Activated T-cell treated with anti-CD3 and anti-CD28 coated beads for 4 hours (primary cell): ENCODE results near the gene TSACC.
A peak's percentile ranks its signal among the peaks of the same experiment; 100 is the strongest.
"Not testable (repeated sequence)": the region's sequence is repeated elsewhere in the genome, so short reads cannot be mapped to it uniquely, and the experiment has no call there.

Source experiments
- DNase-seq: peaks from one replicate; pipeline ENCODE4 v3.0.0-alpha.2; 2020

The TSACC gene

DNA sequence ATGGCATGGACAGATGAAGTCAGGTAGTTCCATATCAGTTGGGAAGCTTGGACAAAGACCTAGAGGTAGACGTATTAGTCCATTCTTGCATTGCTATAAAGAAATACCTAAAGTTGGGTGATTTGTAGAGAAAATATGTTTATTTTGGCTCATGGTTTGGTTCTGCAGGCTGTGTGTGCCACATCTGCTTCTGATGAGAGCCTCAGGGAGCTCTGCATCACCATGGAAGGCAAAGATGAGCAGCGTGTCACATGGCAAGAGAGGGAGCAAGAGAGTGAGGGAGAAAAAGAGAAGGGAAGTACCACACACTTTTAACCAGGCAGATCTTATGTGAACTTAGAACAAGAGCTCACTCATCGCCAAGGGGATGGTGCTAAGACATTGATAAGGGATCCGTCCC lies 9.0 kb downstream of the TSACC start:
- no peak for DNase-seq

- not testable (repeated sequence) for DNase-seq
Measured at GRCh38 chr1:156352481-156352880, 14.2 kb downstream of the TSACC start.

- DNase-seq = no peak
Measured at GRCh38 chr1:156356262-156356874, 18.0 kb downstream of the TSACC start.

DNA sequence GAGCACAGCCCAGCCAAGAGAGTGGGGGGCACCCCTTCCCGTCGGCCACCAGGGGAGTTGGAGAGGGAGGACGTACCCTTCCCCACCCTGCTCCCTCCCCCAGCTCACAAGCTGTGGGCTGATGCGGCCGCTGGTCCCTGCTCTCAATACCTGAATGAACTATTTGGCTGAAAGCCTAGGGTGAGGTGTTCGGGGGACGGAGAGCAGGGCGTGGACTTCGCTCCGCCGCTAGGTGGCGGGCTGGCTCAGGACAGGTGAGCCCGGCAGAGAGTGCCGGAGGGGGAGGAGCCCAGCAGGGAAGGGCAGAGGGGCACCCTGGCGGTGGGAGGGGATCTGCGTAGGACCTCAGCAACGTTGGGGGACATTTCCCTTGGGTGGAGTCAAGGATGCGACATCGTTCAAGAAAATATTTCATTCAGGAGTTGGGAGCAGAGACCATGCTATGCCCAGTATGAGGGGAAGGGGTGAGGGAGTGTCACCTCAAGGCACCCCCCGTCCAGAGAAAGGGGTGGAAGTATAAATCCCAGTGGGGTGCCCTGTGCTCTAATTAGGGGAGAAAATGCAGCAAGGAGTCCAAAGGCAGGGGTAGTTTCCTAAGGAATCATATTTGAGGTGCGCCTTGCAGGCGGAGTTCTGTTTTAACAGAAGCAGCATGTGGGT lies 18.7 kb downstream of the TSACC start:
- DNase-seq = peak; percentile 48

DNA sequence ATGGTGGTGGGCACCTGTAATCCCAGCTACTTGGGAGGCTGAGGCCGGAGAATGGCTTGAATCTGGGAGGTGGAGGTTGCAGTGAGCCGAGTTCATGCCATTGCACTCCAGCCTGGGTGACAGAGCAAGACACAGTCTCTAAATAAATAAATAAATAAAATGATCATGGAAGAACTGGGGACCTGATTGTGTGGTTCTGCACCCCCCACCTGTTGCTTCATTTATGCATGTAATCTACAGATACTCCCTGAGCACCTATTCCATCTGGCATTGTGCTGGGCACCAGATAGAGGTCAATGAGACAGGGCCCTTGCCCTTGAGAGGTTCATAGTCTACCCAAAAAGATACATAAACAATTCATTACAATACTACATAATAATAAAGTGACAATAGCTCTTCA lies 19.7 kb downstream of the TSACC start:
- DNase-seq = no peak

- no peak for DNase-seq
Measured at GRCh38 chr1:156358641-156359040, 20.3 kb downstream of the TSACC start.

DNA sequence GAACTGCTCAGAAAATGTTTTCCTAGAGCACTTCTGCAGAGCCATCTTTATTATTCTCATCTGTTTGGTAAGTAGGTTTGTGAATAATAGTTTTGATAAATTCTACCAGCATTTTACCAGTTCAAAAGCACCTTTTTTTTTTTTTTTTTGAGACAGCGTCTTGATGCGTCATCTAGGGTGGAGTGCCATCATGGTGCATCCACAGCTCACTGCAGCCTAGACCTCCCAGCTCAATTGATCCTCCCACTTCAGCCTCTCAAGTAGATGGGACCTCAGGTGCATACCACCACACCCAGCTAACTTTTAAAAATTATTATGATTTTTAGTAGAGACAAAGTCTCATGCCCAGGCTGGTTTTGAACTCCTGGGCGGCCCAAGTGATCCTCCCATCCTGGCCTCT lies 20.9 kb downstream of the TSACC start:
- no peak for DNase-seq

DNA sequence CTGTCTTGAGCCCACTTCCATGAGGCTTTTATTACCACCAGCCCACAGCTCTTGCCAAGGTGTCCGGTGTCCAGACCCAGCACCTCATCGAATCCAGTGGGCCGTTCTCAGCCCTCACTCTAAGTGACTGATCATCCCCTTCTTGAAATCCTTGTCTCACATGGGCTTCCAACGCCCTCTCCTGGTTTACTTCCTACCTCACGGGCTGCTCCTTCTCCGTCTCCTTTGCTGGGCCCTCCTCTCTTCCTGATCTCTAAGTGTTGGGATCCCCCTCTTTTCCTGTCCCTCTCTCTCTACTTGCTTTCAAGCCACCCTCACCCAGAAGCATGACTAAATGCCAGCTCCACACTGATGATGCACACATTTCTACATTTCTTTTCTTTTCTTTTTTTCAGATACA lies 21.6 kb downstream of the TSACC start:
- no peak for DNase-seq

DNA sequence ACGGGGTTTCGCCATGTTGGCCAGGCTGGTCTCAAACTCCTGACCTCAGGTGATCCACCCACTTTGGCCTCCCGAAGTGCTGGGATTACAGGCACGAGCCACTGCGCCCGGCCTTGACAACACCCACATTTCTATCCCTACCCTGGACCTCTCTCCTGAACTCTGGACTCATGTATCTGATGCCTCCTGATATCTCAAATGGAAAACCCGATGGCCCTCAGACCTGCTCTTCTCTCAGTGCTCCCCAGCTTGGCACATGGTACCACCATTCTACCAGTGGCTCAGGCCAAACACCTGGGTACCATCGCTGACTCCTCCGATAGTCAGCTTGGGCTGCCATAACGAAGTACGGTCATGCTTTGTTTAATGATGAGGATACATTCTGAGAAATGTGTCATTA lies 22.2 kb downstream of the TSACC start:
- DNase-seq = no peak

DNA sequence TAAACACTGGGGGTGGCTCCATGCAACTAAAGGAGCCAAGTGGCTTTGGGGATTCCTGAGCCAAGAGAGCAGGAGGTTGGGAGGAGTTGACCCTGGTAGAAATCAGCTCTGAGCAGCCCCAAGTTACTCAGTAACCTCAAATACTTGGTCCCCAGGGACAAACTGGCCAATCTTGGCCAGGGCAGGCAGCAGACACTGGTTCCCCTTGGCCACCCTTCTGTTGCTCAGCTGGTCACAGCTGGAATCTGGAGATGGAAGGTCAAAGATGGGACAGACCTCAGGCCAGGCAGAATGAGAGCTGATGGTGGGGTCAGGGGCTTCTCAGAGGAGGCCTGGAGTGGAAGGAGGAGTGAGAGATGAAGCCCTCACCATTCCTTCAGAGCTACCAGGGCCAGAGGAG lies 27.4 kb downstream of the TSACC start:
- no peak for DNase-seq

DNA sequence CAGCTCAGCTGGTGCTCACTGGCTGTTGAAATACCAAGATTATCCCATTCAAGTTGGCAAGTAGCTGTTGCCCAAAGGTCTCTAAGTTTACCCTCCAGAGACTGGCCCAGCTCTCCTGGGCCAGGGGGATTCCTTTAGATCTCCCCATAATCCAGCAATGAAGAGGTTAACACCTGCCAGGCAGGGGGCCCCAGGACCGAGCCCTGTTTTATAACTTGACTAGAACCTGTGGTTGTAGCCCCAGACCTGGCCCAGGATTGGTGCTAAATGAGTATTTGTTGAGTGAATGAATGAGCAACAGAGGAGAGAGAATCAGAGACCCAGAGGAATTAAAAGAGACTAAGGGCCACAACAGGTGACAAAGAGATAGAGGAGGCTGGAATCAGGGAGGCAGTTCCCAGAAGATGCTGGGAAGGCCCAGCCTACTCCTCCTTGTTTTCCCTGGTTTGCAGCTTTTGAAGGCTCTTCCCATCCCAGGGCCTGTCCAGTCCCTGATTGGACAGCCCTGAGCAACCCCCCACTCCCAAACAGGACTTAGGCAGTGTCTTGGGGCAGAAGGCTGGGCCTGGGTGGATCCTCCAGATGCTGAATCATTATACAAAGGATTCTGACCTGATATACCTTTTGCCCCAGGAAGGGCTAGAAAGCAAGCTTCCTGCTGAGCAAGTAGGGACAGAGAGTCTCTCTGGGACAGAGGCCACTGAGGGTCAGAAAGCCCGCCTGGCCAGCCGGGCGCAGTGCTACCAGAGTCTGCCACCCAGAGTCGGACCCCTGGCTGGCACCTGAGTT lies 28.2 kb downstream of the TSACC start:
- DNase-seq = no peak

- no peak for DNase-seq
Measured at GRCh38 chr1:156367383-156368156, 29.2 kb downstream of the TSACC start.

DNA sequence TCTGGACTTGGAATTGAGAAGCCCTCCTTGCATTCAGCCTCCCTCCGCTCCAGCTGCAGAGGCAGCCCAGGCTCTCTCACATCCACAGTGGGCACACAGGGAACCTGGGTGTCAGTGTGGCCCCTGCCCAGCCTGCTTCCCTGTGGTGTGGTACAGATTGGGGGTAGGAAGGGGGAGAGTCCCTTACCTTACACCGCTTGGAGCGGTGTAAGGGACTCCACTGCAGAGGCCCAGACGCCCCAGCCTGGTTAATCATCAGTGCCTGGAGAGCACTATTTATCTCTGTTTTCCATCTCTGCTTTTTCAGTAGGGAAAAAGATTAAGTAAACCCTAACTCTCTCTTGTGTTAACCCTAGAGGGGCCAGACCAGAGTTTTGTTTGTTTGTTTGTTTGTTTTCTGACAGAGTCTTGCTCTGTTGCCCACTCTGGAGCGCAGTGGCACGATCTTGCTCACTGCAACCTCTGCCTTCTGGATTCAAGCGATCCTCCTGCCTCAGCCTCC lies 29.9 kb downstream of the TSACC start:
- DNase-seq = no peak

DNA sequence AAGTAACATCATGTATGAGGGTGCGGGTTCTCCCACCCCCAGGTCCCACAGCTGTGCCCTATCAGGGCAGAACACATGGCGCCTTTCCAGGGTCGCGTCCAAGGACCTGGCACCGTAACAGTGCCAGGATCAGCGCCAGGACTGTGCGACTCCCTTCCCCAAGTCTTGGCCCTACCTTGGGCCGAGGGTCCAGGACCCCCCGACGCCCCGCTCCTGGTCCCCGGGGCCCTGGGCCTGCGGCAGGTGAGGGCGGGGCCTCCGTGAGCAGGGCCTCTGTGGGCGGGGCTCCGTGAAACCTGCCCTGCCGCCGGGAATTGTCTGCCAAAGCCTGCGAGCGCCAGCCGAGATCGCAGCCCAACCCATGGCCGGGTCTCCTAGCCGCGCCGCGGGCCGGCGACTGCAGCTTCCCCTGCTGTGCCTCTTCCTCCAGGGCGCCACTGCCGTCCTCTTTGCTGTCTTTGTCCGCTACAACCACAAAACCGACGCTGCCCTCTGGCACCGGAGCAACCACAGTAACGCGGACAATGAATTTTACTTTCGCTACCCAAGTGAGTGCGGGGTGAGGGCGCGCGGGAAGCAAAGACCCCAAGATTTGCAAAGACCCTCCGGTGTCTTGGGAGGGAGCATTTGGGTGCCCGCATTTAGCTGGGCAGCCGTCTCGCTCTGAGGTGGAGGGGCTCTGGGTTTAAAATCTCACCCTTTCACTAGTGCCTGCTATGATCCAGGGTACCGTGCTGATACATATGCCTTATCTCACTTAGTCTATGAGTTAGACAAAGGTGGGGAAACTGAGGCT lies 30.8 kb downstream of the TSACC start, which contains the start of gene RHBG:
TSS of gene RHBG (plus strand) at position 323 of the 796 bp plus-strand sequence. CDS start at position 362, 39 bp downstream.
- DNase-seq = no peak

GRCh38 chr1:156369685-156370286 lies 31.5 kb downstream of the TSACC start:
- DNase-seq = not testable (repeated sequence)

DNA sequence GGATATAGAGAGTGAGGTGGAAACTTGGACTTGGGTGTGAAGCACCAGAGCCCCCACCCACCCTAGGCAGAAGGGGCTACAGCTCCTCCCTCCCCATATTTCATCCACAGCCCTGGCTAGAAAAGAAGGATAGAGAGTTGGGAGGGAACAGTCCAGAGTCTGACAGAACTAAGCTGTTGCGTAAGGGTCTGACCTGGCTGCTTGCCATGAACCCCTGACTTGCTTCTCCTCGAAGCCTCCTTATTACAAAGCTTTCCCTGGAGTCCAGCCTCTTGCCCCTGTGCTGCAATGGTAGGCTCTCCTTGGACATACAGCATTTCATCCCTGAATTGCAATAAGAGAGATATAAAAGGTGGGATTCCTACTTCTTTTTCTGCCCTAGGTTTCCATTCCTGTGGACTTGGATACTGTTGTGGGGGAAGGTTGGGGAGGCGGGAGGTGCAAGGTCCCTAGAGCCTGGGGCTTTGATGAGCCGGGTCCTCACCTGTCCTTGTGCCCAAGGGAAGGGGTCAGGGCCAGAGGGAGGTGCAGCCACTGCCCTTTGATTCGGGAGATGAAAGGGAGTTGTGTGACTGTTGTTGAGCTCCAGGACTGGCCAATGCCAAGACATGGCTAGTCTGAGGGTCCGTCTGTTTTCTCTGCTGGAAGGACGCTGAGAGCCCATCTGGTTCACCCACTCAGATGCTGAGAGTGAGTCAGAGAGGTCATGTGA lies 33.4 kb downstream of the TSACC start:
- no peak for DNase-seq

DNA sequence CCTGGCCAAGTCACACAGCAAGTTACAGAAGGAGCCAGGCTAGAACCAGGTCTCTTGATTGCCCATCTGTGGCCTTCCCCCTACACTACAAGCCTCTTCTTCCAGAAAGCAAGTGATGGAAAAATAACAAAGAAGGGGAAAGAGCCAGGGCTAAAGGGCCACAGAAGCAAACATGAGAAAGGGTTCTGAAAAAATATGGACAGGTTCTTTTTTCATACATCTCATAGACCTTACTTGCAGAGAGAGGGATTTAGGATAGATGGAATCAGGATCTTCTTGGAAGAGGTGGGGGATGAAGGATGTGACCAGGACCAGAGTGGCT lies 33.9 kb downstream of the TSACC start:
- DNase-seq = no peak

DNA sequence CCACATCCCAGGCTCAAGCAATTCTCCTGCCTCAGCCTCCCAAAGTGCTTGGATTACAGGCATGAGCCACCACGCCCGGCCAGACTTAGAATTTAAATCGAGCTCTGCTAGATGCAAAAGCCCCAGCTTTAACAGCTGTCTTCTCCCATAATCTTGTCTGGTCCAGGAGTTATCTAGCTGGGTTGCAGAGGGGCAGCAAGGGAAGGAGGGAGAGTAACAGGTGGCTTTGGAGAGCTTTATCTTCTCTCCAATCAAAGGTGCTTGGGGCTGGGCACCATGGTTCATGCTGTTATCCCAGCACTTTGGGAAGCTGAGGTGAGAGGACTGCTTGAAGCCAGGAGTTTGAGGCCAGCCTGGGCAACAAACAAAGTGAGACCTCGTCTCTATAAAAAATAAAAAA lies 34.5 kb downstream of the TSACC start:
- no peak for DNase-seq

DNA sequence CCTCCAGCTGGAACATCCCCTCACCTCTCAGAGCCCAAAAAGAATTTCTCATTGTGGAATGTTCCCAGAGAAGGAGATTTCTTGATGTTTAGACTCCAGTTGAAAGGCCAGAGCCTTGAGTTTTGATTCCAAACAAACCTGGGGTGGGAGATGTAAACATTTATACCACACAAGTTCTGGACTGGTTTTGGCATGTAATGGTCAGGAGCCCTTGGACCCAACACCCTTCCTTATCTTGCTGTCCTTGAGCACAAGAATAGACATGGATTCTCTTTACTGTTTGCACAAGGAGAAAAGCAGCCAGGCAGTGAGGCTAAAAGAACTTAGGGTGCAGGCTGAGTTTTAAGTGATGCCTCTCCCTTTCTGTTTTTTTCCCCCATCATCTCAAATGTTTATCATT lies 35.2 kb downstream of the TSACC start:
- no peak for DNase-seq

- no peak for DNase-seq
Measured at GRCh38 chr1:156376146-156376545, 37.8 kb downstream of the TSACC start.
